Gastrocnemius medialis (tissue), 4 donors: ENCODE results near the gene PALD1. TPM values are rescaled to one million over a fixed set of nuclear protein-coding genes. Genes with fewer than 3 reads are reported as not detected.

ENCODE experiments used
- ATAC-seq, 2 donors: fragments of 150-250 bp; one replicate each; pipeline ENCODE4 v1.9.1; 2016
- DNase-seq, 2 donors: peaks; one replicate each; pipeline ENCODE4 v3.0.0-alpha.2; 2019
- H3K27ac ChIP-seq, 4 donors: fragments of 200-600 bp; sonication (generic); 1 replicate in 1 of 4; 2 replicates in 3 of 4; pipeline ENCODE4 v1.5.1; 2016 to 2018; ENCODE audit warnings: mild to moderate bottlenecking in 2 of 4, moderate library complexity in 1 of 4
- H3K27me3 ChIP-seq, 3 donors: fragments of 200-600 bp; sonication (generic) in 2 of 3; 1 replicate in 1 of 3; 2 replicates in 2 of 3; pipeline versions ENCODE4 v1.5.1 to v1.6.0; 2016 to 2019; ENCODE audit warnings: mild to moderate bottlenecking in 1 of 3, moderate library complexity in 1 of 3
- H3K36me3 ChIP-seq, 2 donors: fragments of 200-600 bp; sonication (generic) in 1 of 2; one replicate each; pipeline ENCODE4 v1.5.1; 2017 to 2018
- H3K4me1 ChIP-seq, 2 donors: fragments of 200-600 bp; sonication (generic) in 1 of 2; one replicate each; pipeline ENCODE4 v1.5.1; 2016 to 2017; ENCODE audit warnings: mild to moderate bottlenecking in 2 of 2
- H3K4me3 ChIP-seq, 4 donors: fragments of 200-600 bp; sonication (generic) in 3 of 4; 1 replicate in 1 of 4; 2 replicates in 3 of 4; pipeline ENCODE4 v1.5.1; 2016 to 2019; ENCODE audit warnings: mild to moderate bottlenecking in 2 of 4
- H3K9me3 ChIP-seq, 3 donors: fragments of 200-600 bp; sonication (generic) in 2 of 3; 1 replicate in 1 of 3; 2 replicates in 2 of 3; pipeline ENCODE4 v1.5.1; 2016 to 2019
- POLR2A ChIP-seq, 2 donors: fragments of 450-650 bp; IDR thresholded peaks; one replicate each; pipeline ENCODE4 v1.6.1; 2017; ENCODE audit warnings: antibody characterized with exemption in 2 of 2, mild to moderate bottlenecking in 2 of 2, moderate library complexity in 2 of 2
- in situ Hi-C, 4 donors: fragments of 200-750 bp; cut with MboI; loops; one replicate each; pipeline versions ENCODE4 v1.15.0 to v1.8.0; 2017; ENCODE audit warnings: low sequenced_read_pairs in 4 of 4
- intact Hi-C: fragments of 100-400 bp; cut with DNase I; formaldehyde crosslinking; loops from one replicate; pipeline ENCODE4 v1.15.1; 2023; ENCODE audit warnings: low total_unique reads
- total RNA-seq, 4 donors: library from RNA; depleted of rRNA; stranded (reverse); fragments of >200 nt; gene quantifications; one replicate each; pipeline versions ENCODE4 v1.1.0 to v1.2.3, GENCODE V29; 2016
- TF ChIP-seq, protein P1 (sequence below), 5 experiments: fragments of 450-650 bp in 3 of 5; fragments of 200-600 bp in 2 of 5; sonication (generic) in 2 of 5; IDR thresholded peaks in 4 of 5; conservative IDR thresholded peaks in 1 of 5; 1 replicate in 4 of 5; 2 replicates in 1 of 5; pipeline ENCODE4 v1.5.1; 2016 to 2019; ENCODE audit warnings: antibody characterized with exemption in 5 of 5, mild to moderate bottlenecking in 3 of 5, moderate library complexity in 3 of 5

PALD1 gene
- total RNA-seq, 4 donors from 2014 or later: 1.4 to 4.1 (median 2.3) TPM

- DNase-seq (no peak), ATAC-seq (no peak)
- H3K27ac ChIP-seq: no peak overlapping the region
- H3K9me3 ChIP-seq: no peaks in the 10 kb centered on the region
- in situ Hi-C loops (loop anchor here in 1 of 4 donors (5.0 kb wide), 1 partner anchor 75 kb away; no protein-coding TSS in a partner anchor), intact Hi-C loops (no loop called here)
- no peak overlapping the region for H3K4me3 ChIP-seq
- no peaks in the 10 kb centered on the region for H3K4me1 ChIP-seq
- H3K36me3 ChIP-seq: no peaks in the 10 kb centered on the region
- TF ChIP-seq, protein P1, sequence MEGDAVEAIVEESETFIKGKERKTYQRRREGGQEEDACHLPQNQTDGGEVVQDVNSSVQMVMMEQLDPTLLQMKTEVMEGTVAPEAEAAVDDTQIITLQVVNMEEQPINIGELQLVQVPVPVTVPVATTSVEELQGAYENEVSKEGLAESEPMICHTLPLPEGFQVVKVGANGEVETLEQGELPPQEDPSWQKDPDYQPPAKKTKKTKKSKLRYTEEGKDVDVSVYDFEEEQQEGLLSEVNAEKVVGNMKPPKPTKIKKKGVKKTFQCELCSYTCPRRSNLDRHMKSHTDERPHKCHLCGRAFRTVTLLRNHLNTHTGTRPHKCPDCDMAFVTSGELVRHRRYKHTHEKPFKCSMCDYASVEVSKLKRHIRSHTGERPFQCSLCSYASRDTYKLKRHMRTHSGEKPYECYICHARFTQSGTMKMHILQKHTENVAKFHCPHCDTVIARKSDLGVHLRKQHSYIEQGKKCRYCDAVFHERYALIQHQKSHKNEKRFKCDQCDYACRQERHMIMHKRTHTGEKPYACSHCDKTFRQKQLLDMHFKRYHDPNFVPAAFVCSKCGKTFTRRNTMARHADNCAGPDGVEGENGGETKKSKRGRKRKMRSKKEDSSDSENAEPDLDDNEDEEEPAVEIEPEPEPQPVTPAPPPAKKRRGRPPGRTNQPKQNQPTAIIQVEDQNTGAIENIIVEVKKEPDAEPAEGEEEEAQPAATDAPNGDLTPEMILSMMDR (IDR thresholded peaks at IDR 0.05 in 4 of 5, conservative IDR thresholded peaks at IDR 0.05 in 1 of 5): peak in 1 of 5 experiments; percentile 15
- no peak for TF ChIP-seq POLR2A (IDR thresholded peaks at IDR 0.05)
- H3K27me3 ChIP-seq: no peaks in the 10 kb centered on the region
Observed at GRCh38 chr10:70537398-70538194, 59.0 kb downstream of the PALD1 start.

- in situ Hi-C loops: loop anchor here in 1 of 4 donors (5.0 kb wide), 1 partner anchor 76 kb away; no protein-coding TSS in a partner anchor
- DNase-seq (no peak), ATAC-seq (no peak)
- H3K27ac ChIP-seq: no peak overlapping the region
- no peaks in the 10 kb centered on the region for H3K27me3 ChIP-seq
- H3K4me3 ChIP-seq: no peak overlapping the region
- H3K36me3 ChIP-seq: no peaks in the 10 kb centered on the region
- TF ChIP-seq, protein P1 (IDR thresholded peaks at IDR 0.05 in 4 of 5, conservative IDR thresholded peaks at IDR 0.05 in 1 of 5): no peak
- TF ChIP-seq POLR2A (IDR thresholded peaks at IDR 0.05): no peak
- intact Hi-C loops: no loop called here
- no peaks in the 10 kb centered on the region for H3K9me3 ChIP-seq
- no peaks in the 10 kb centered on the region for H3K4me1 ChIP-seq
Observed at GRCh38 chr10:70538195-70538520, 59.6 kb downstream of the PALD1 start.

DNA sequence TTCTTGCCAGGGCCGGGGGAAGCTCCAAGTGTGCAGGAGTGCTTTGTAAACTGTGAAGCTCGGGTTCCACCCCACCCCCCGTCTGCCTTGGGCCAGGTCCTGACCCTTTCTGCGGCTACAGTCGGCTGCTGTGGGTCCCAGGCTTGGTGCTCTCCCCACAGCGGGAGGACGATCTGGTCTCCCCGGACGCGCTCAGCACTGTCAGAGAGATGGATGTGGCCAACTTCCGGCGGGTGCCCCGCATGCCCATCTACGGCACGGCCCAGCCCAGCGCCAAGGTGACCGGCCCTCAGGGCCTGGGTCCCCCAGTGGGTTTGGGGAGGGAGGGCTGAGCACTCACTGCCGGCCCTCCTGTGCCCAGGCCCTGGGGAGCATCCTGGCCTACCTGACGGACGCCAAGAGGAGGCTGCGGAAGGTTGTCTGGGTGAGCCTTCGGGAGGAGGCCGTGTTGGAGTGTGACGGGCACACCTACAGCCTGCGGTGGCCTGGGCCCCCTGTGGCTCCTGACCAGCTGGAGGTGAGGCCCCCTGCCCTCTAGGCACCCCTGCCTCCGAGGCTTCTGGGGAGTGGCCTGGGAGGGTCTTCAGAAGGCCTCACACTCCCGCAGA is 60.3 kb downstream of the PALD1 start:
- intact Hi-C loops (no loop called here), in situ Hi-C loops (loop anchor here in 1 of 4 donors (5.0 kb wide), 1 partner anchor 77 kb away; no protein-coding TSS in a partner anchor)
- DNase-seq (no peak), ATAC-seq (no peak)
- H3K4me3 ChIP-seq: no peak overlapping the region
- no peaks in the 10 kb centered on the region for H3K36me3 ChIP-seq
- no peak overlapping the region for H3K27ac ChIP-seq
- H3K4me1 ChIP-seq: no peaks in the 10 kb centered on the region
- TF ChIP-seq, protein P1 (IDR thresholded peaks at IDR 0.05 in 4 of 5, conservative IDR thresholded peaks at IDR 0.05 in 1 of 5): no peak
- no peak for TF ChIP-seq POLR2A (IDR thresholded peaks at IDR 0.05)
- no peaks in the 10 kb centered on the region for H3K27me3 ChIP-seq
- no peaks in the 10 kb centered on the region for H3K9me3 ChIP-seq

DNA sequence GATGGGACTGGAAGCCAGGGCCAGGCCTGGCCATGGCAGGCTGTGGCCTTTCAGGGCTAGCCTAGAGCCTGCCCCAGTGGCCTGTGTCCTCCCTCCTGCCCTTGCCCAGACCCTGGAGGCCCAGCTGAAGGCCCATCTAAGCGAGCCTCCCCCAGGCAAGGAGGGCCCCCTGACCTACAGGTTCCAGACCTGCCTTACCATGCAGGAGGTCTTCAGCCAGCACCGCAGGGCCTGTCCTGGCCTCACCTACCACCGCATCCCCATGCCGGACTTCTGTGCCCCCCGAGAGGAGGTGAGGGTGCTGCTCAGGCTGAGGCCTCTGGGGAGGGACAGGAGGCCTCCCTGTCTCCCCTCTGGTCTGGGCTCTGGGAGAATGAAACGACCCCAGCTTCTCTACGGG is 60.9 kb downstream of the PALD1 start:
- H3K36me3 ChIP-seq: no peaks in the 10 kb centered on the region
- intact Hi-C loops (no loop called here), in situ Hi-C loops (loop anchor here in 1 of 4 donors (5.0 kb wide), 1 partner anchor 77 kb away; no protein-coding TSS in a partner anchor)

More for the DNA sequence above, 60.9 kb downstream of the PALD1 start:
- no peak for TF ChIP-seq POLR2A (IDR thresholded peaks at IDR 0.05)
- TF ChIP-seq, protein P1 (IDR thresholded peaks at IDR 0.05 in 4 of 5, conservative IDR thresholded peaks at IDR 0.05 in 1 of 5): no peak
- no peak overlapping the region for H3K27ac ChIP-seq
- no peak overlapping the region for H3K4me3 ChIP-seq
- ATAC-seq: no peak
- DNase-seq: no peak
- no peaks in the 10 kb centered on the region for H3K4me1 ChIP-seq
- no peaks in the 10 kb centered on the region for H3K27me3 ChIP-seq
- H3K9me3 ChIP-seq: no peaks in the 10 kb centered on the region
